Chondrocyte (in vitro differentiated cells): ENCODE measurements around the gene PDXK. TPM values are rescaled to one million over a fixed set of nuclear protein-coding genes. Genes with fewer than 3 reads are reported as not detected.

Experiments used
- DNase-seq: peaks from one replicate; pipeline ENCODE4 v3.0.0; 2021; ENCODE audit warnings: mixed read lengths, low spot score
- H3K27ac Mint-ChIP-seq: one replicate; pipeline ENCODE4 v1.8.0; 2021; ENCODE audit warnings: mild to moderate bottlenecking, moderate library complexity, mixed read lengths; ENCODE audit not compliant: unreplicated experiment
- H3K27me3 Mint-ChIP-seq: 2 replicates; pipeline ENCODE4 v1.8.0; 2021; ENCODE audit warnings: low read depth, mixed read lengths
- H3K36me3 Mint-ChIP-seq: 2 replicates; pipeline ENCODE4 v1.8.0; 2021; ENCODE audit warnings: low read depth, mixed read lengths
- H3K4me1 Mint-ChIP-seq: 2 replicates; pipeline ENCODE4 v1.8.0; 2021; ENCODE audit warnings: low read depth, mild to moderate bottlenecking, mixed read lengths
- H3K4me3 Mint-ChIP-seq: one replicate; pipeline ENCODE4 v1.8.0; 2021; ENCODE audit warnings: mild to moderate bottlenecking, moderate library complexity, mixed read lengths; ENCODE audit not compliant: unreplicated experiment
- H3K9me3 Mint-ChIP-seq: 2 replicates; pipeline ENCODE4 v1.8.0; 2021; ENCODE audit warnings: low read depth, mixed read lengths
- CTCF ChIP-seq: fragments of 200-600 bp; sonication (generic); IDR thresholded peaks from 2 replicates; pipeline ENCODE4 v1.5.0; 2021; ENCODE audit warnings: antibody characterized with exemption, mild to moderate bottlenecking, moderate library complexity
- total RNA-seq: library from RNA; stranded (reverse); gene quantifications from 3 replicates; pipeline ENCODE4 v1.2.1, GENCODE V29; 2021

Gene PDXK
- total RNA-seq, 1 donor from 2014 or later = 213 TPM

GRCh38 chr21:43699933-43700599 is 18.9 kb upstream of the PDXK start:
- TF ChIP-seq CTCF = no peak
- H3K27me3 Mint-ChIP-seq = no peaks in the 10 kb centered on the region
- peaks cover 55% of the 10 kb centered on the region for H3K4me1 Mint-ChIP-seq
- peak overlapping the region; percentile 86 for H3K27ac Mint-ChIP-seq
- H3K9me3 Mint-ChIP-seq = no peaks in the 10 kb centered on the region
- peaks cover 7% of the 10 kb centered on the region for H3K36me3 Mint-ChIP-seq
- no peak for DNase-seq
- H3K4me3 Mint-ChIP-seq = no peak overlapping the region

- H3K27ac Mint-ChIP-seq = peak overlapping the region; percentile 94
- no peaks in the 10 kb centered on the region for H3K9me3 Mint-ChIP-seq
Observed at GRCh38 chr21:43701936-43702784, 16.8 kb upstream of the PDXK start.

DNA sequence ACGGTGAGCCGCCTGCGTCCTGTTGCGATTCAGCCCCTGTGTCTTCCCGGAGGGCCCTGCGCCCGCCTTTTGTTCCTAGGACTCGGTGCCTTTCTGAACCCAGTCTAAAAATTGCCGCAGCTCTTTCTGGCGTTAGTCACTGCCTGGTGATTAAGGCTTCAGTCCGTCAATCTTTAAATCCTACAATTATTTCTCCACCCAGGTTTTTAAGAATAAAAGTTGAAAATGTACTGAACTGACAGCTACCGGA is 16.2 kb upstream of the PDXK start:
- Mint-ChIP-seq H3K27me3 (no peaks in the 10 kb centered on the region), H3K27ac (peak overlapping the region; percentile 94), H3K4me3 (peak overlapping the region; percentile 34), H3K36me3 (peaks cover 1% of the 10 kb centered on the region), H3K9me3 (no peaks in the 10 kb centered on the region), H3K4me1 (peaks cover 52% of the 10 kb centered on the region)
- TF ChIP-seq CTCF = no peak
- DNase-seq = no peak

More at GRCh38 chr21:43701936-43702784, 16.8 kb upstream of the PDXK start:
- Mint-ChIP-seq H3K4me1 (peaks cover 55% of the 10 kb centered on the region), H3K27me3 (no peaks in the 10 kb centered on the region), H3K4me3 (peak overlapping the region; percentile 34), H3K36me3 (peaks cover 1% of the 10 kb centered on the region)
- no peak for TF ChIP-seq CTCF
- no peak for DNase-seq

GRCh38 chr21:43703035-43703880 is 15.7 kb upstream of the PDXK start:
- Mint-ChIP-seq H3K36me3 (no peaks in the 10 kb centered on the region), H3K9me3 (no peaks in the 10 kb centered on the region), H3K27ac (peak overlapping the region; percentile 94), H3K4me3 (peak overlapping the region; percentile 34), H3K4me1 (peaks cover 49% of the 10 kb centered on the region), H3K27me3 (no peaks in the 10 kb centered on the region)
- no peak for TF ChIP-seq CTCF
- no peak for DNase-seq

DNA sequence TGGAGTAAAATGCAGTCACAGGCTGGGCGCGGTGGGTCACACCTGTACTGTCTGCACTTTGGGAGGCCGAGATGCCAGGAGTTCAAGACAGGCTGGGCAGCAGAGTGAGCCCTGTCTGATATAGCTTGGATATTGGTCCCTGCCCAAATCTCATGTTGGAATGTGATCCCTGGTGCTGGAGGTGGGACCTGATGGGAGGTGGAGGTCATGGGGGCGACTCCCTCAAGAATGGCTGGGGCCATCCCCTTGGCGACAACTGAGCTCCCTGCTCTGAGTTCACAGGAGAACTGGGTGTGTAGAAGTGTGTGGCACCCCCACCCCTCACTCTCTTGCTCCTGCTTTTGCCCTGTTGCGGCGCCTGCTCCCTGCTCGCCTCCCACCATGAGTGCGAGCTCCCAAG is 11.5 kb upstream of the PDXK start:
- Mint-ChIP-seq H3K4me3 (no peak overlapping the region), H3K36me3 (no peaks in the 10 kb centered on the region), H3K27me3 (no peaks in the 10 kb centered on the region), H3K27ac (no peak overlapping the region), H3K9me3 (no peaks in the 10 kb centered on the region), H3K4me1 (peaks cover 41% of the 10 kb centered on the region)
- no peak for DNase-seq
- TF ChIP-seq CTCF = no peak
